Raji (cell line): ENCODE data around the gene SLC2A1.
A peak's percentile ranks its signal among the peaks of the same experiment; 100 is the strongest.

Source experiments
- POLR2A ChIP-seq: IDR thresholded peaks from 2 replicates; pipeline ENCODE4 v1.6.1; 2011; ENCODE audit warnings: low read depth, low read length, control low read depth; ENCODE audit not compliant: insufficient read depth

SLC2A1 gene

DNA sequence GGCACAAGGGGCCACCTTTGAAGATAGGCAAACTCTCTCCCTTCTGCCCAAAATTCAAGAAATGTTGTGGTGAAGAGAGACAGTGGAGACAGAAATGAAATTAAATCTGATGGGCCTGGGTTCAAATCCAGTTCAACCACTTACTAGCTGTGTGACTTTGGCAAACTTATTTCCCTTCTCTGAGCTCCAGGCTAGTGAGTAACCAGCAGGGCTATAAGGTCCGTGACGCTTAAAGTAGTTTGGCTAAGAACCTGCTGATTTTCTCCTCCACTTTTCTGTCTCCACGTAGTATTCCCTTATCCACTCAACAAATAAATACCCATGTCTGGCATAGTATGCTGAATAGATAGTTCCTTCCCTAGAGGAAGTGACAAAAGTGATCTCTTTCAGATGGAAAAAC is 1.9 kb downstream of the SLC2A1 start:
- no peak for TF ChIP-seq POLR2A

DNA sequence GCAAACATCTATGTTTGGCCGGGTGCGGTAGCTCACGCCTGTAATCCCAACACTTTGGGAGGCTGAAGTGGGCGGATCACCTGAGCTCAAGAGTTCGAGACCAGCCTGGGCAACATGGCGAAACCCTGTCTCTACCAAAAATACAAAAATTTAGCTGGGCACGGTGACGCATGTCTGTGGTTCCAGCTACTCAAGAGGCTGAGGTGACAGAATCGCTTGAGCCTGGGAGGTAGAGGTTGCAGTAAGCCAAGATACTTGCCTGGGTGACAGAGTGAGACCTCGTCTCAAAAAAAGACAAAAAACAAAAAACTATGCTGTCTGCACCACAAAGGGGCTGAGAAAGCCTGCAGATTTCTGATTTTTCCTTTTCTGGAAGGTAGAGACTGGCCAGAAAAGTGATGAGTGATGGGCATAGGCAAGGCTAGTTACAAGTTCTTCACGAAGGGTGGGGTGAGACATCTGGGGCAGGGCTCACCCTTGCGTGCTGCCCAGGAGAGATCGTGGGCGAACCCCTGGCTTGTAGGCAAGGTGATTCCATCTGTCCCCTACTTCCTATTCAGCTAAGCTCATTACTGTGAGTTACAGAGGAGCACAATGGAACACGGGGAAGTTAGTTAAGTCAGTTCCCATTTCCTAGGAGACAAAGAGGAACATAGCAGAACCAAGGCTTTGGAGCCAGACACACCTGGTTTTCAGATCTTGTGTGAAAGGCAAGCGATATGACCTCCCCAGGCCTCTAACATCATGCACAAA is 3.2 kb downstream of the SLC2A1 start:
- TF ChIP-seq POLR2A: no peak

DNA sequence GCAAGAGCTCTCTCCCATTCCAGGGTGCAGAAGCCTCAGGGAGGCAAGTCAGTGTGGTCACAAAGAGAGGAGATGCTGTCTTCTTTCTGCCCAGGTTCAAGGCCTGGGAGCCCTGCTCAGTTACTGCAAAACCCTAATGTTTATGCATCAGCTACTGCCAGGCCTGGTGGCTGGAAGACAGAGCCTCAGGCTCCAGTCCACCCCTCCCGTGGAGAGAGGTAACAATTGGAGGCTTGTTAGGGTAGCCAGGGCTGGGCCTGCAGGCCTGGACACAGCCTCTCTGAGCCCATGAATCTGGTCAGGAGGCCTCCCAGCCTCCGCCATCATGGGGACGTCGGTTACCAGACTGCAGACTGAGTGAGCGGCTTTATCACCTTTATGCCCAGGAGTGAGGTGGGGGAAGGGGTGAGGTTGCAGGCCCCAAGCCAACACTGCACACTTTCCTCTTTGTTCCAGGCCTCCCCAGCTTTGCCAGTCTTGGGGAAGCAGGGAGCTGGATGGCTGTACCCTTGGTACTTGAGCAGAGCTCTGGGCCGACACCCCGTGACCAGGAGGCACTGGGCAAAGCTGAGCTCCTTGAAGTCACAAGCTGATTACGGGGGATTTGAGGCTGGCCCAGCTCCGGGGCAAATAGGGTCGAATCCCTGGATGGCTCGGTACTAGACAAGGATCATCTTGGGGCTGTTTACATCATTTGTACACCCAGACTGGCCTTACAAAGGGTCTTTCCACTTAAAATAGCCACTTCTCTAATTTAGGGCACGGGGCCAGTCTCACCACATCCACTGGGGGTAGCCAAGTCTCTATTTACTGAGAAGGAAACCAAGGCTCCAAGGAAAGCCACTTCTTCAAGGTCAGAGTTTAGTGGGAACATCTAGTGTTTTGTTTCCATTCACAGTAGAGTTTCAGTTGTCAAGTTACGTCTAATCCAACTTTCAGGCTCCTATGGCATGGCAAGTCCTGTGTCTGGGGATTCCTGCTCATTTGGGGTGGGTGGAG is 5.2 kb downstream of the SLC2A1 start:
- no peak for TF ChIP-seq POLR2A

DNA sequence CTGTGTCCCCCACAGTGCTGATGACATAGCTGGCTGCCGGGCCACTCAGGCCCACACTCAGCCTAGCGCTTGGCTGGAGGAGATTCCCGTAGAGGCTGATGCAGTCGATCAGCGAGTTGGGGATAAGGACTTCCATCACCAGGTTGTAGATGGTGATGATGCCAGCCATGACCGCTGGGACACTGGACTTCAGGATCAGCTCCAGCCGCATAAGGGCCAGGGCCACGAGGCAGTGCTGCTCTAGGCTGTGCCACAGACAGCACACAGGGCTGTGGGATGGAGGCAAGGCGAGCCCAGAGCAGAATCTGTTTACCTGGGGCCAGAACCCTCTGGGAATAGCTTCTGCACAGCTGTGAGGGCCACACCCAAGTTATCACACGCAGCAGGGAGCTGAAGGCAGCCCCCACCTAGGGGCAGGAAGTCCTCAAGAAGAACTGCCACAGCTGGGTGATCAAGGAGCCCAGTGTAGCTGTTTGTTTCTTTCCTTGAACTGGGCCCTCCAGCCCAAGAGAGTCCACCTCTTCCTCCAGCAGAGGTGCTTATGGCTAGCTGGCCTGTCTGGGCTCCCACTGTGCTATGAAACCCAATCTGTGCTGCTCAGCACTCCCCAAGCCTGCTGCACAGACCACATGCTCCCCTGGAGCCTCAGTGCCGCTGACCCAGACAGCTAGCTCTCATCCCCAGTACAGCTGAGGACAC is 6.2 kb downstream of the SLC2A1 start:
- TF ChIP-seq POLR2A: 0 out of 2 replicates have a peak, but pooled peaks have one; percentile 20

DNA sequence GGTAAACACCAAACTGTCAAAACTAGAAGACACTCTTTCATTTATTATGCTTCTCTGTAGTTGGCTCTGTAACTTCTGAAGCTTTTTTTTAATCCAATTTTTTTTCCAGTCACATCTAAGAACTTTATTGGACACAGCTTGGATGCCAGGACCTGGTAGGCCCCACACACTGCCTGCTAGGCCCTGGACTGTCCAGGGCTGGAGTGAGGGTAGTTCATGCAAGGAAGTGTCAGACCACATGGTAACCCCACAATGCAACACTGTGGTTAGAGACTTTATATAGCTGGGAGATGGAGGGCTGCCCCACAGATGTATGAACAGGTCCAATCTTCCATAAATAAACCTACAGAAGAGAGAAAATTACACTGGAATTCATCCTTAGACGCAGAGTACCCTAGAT is 7.1 kb downstream of the SLC2A1 start:
- TF ChIP-seq POLR2A: no peak

DNA sequence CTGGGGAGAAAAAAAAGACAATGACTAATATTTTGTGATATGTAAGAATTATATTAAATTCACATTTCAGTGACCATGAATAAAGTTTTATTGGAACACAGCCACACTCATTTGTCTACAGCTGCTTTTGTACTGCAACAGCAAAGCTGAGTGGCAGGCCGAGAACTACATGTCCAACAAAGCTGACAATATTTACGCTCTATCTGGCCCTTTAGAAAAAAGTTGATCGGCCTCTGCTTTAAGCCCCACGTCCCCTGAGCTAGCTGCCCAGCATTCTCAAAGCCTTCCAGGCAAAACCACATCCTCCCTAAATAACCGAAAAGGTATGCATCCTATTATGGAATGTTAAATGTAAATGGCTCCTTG is 8.6 kb downstream of the SLC2A1 start:
- no peak for TF ChIP-seq POLR2A

DNA sequence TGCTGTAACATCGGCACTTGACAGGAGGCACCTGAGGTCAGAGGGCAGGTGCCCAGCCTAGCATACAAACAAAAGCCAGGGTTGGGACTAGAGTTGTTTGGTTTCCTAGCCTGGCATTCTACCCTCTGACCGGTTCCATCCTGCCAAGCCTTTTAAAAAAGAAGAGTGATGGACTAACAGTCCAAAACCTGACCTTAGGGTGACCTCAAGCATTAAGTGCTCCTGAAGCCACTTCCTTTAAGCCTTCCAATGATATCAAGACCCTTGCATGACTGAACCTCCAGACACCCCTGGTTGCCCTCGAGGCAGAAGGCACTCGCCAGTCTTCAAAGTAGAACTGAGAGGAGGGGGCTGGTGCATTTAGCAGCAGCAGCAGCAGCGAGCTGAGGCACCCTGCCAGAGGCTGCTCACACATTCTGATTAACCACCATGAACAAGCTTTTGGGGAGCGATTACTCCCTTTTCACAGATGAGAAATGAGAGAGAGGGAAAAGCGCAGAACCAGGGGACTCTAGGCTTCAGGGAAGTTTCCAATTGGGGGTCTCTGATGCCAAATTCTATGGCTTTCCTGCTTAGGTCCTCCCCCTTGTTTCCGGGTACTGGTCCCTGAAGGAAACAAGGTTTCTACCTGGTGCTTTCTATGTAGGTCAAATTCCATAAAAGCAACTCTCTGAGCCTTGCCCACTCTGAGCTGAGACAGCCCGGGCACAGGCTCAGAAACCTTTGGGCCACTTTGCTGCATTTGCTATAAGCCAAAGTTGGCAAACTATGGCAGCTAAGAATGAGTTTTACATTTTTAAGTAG is 9.2 kb downstream of the SLC2A1 start:
- TF ChIP-seq POLR2A: no peak

DNA sequence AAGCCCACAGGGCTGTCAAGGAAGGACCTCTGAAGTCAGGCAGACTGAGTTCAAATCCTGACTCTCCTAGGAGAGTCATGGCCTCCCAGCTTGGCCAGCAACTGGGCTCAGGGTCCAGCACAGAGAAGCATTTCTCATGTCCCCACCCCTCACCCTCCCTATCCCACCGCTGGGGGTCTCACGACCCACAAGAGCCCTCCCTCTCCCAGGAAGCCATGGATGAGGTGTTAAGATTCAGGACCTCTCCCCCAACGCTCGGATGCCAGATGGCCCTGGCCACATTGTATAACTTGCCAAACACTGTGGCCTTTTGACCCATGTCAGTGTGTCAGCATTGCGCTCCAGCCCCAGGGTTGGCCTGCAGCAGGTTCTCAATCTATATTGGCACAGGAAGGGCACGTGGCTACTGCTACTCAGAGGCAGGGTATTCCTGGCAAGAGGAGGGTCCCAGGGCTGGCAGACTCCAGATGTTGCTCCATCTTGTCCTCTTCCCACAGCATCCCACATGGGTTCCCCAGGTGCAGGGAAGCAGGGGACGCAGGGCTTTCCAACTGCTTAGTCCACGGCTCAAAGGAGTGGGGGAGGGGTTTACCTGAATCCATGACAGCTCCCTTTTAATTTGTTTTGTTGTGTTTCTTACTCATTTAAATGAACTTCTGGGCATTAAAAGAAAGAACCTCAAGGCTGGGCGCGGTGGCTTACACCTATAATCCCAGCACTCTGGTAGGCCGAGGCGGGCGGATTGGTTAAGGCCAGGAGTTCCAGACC is 10.5 kb downstream of the SLC2A1 start:
- TF ChIP-seq POLR2A: no peak

DNA sequence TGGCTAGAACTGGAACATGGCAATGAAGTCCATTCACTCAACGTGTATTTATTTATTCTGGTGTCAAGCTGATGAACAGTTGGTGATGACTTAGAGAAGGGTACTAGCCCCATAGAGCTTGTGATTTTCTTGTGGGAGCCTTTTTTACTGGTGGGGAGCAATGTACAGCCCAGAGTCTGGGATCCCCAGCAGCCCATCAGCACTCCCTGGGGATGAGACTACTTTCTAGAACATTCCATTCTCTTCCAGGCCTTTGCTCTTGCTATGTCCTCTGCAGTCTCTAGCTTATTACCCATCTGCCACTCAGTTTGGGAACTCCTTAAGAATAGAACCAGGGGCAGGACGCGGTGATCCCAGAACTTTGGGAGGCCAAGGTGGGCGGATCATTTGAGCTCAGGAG is 11.6 kb downstream of the SLC2A1 start:
- no peak for TF ChIP-seq POLR2A

DNA sequence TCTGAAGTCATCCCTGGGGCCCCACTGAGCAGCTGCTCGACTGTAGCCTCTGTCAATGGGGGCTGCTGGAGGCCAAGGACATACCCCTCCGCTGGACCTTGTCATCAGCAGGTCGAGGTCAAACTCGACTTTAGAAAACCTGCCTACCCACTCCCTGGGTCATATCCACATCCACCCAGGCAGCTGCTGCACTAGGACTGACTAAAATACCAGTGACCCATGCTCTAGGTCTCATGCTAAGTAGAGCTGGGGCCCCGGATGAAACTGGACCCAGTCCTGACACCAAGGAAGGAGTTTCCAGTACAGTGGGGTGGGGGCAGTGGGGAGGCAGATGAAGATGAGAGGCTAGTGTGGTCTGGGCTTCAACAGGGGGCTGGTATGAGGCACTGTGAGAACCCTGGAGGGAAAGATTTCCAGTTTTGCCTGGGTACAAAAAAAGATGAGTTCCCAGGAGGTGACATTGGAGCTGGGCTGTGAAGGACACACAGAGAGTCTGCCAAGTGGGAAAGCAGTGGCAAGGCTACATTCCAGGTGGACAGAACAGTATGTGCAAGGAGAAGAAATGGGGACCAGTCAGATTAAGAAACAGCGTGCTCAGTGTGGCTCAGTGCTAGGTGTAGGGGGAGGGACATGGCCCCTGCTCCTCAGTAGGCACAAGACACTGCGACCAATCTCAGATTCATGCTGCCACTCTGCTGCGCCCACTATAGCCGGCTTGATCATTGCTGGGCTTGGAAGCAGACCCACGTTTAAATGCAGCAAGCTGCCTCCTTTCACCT is 12.4 kb downstream of the SLC2A1 start:
- TF ChIP-seq POLR2A: no peak

DNA sequence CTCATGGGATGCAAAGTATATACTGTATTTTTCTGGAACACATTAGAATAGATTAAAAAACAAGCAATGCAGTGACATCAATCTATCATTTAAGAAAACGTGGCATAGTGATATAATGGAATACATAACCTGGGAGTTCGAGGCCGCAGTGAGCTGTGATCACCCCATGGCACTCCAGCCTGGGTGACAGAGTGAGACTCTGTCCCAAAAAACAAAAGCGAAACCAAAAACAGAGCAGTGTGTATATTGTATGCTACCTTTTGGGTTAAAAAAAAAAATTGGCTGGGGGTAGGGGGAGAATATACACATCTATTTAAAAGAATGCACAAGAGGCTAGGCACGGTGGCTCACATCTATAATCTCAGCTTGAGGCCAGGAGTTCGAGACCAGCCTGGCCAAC is 13.5 kb downstream of the SLC2A1 start:
- TF ChIP-seq POLR2A: no peak

DNA sequence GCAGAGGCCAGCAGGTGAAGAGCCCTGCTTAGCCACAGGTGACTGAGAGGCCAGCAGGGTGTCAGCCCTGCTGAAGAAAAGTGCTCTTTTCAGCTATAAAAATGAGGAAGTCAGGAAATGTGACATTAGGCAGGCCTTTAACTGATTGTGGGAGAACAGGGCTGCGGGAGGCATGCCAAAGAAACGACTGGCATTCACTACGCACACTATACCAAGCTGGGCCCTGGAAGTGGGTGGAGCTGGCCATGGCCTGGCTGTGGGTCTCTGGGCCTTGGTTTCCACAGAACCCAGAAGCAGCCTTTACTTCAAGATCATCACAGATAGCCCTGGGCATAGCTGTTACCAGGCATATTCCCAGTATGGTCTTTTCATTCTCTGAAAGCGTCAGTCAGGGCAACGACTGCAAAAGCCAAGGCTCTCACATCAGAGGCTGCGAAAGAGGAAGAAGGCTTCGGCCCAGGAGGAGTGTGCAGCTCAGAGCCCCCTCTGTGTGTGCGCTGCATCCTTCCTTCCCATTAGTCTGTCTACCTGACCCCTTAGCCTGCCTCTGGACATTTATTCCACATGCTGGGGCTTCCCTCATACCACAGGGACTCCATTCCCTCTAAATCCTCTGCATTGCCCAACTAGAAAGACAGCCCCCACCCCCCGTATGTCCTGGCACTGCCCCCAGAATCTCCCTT is 14.3 kb downstream of the SLC2A1 start:
- no peak for TF ChIP-seq POLR2A

DNA sequence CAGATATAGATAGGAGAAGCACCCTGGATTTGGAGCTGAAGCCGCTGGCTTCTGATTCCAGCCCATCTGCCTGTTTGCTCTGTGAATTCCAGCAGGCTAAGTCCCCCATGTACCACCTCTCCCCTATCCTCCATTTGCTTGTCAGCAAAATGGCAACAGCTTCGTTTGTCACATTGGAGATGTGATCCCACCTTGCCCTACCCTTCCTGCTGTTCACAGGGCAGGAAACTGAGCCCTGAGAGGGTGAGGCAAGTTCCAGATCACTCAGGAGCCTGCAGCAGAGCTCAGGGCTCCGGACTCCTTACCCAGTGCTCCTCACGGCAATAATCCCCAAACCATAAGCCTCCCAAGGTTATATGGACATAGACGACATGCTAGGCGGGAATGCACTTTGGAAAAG is 14.9 kb downstream of the SLC2A1 start:
- TF ChIP-seq POLR2A: no peak
